GM21360 (cell line): ENCODE data around the gene CCDC121.

Experiments used
- ATAC-seq: cut with Tn5 transposase; IDR thresholded peaks from one replicate; pipeline ENCODE4 v1.9.1; 2021; ENCODE audit warnings: mild to moderate bottlenecking, moderate library complexity; ENCODE audit not compliant: unreplicated experiment

CCDC121 gene

GRCh38 chr2:27628767-27629709 lies at the start of gene CCDC121, which contains the start of gene GPN1:
Gene CCDC121, minus strand, starts transcription at chr2:27629012. Its CDS starts 1,213 bp downstream, at chr2:27627799.
Gene GPN1, plus strand, starts transcription at chr2:27629050. Its CDS starts 9 bp downstream, at chr2:27629059.
- peak; percentile 95 for ATAC-seq

- no peak for ATAC-seq
Measured at GRCh38 chr2:27672723-27673486, 44.1 kb upstream of the CCDC121 start.

GRCh38 chr2:27671235-27671634 lies 42.4 kb upstream of the CCDC121 start:
- ATAC-seq: no peak

GRCh38 chr2:27667446-27667845 lies 38.6 kb upstream of the CCDC121 start:
- no peak for ATAC-seq

GRCh38 chr2:27664622-27665363 lies 36.0 kb upstream of the CCDC121 start:
- ATAC-seq: no peak

- peak; percentile 5 for ATAC-seq
Measured at GRCh38 chr2:27664154-27664574, 35.4 kb upstream of the CCDC121 start.

- ATAC-seq: peak; percentile 51
Measured at GRCh38 chr2:27663285-27664153, 34.7 kb upstream of the CCDC121 start, which contains the start of the genes SLC4A1AP and SUPT7L. Gene SLC4A1AP, plus strand, starts transcription at chr2:27663889. Its CDS starts 26 bp downstream, at chr2:27663915. Gene SUPT7L, minus strand, starts transcription at chr2:27663614. Its CDS starts 1,422 bp downstream, at chr2:27662192.

- ATAC-seq: no peak
Measured at GRCh38 chr2:27661371-27661770, 32.6 kb upstream of the CCDC121 start.

- no peak for ATAC-seq
Measured at GRCh38 chr2:27655155-27655951, 26.5 kb upstream of the CCDC121 start.

- ATAC-seq: no peak
Measured at GRCh38 chr2:27653397-27653796, 24.6 kb upstream of the CCDC121 start.

GRCh38 chr2:27652790-27653189 lies 24.0 kb upstream of the CCDC121 start:
- ATAC-seq: no peak

GRCh38 chr2:27652341-27652740 lies 23.5 kb upstream of the CCDC121 start:
- no peak for ATAC-seq

GRCh38 chr2:27651056-27651455 lies 22.2 kb upstream of the CCDC121 start:
- ATAC-seq: no peak

GRCh38 chr2:27647737-27648136 lies 18.9 kb upstream of the CCDC121 start:
- ATAC-seq: no peak

- ATAC-seq: no peak
Measured at GRCh38 chr2:27647289-27647688, 18.5 kb upstream of the CCDC121 start.

GRCh38 chr2:27645197-27645596 lies 16.4 kb upstream of the CCDC121 start:
- no peak for ATAC-seq

GRCh38 chr2:27640722-27641245 lies 12.0 kb upstream of the CCDC121 start:
- ATAC-seq: no peak

GRCh38 chr2:27638709-27639108 lies 9.9 kb upstream of the CCDC121 start:
- no peak for ATAC-seq
